ENCODE measurements around the gene RPRD1A.
"Not testable (repeated sequence)": the region's sequence is repeated elsewhere in the genome, so short reads cannot be mapped to it uniquely, and the experiment has no call there.

Gene RPRD1A

DNA sequence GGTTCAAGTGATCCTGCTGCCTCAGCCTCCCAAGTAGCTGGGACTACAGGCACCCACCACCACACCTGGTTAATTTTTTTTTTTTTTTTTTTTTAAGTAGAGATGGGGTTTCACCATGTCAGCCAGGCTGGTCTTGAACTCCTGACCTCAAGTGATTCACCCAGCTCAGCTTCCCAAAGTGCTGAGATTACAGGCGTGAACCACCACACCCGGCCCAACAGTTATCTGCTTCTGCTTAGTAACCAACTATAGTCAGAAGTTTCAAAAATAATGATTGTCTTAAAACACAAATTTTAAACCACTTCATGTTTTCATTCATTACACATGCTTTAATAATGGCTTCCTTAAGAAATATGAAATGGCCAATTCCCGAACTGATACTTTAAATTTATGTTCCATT is 43.1 kb downstream of the RPRD1A start:
- not testable (repeated sequence) for DNase-seq

DNA sequence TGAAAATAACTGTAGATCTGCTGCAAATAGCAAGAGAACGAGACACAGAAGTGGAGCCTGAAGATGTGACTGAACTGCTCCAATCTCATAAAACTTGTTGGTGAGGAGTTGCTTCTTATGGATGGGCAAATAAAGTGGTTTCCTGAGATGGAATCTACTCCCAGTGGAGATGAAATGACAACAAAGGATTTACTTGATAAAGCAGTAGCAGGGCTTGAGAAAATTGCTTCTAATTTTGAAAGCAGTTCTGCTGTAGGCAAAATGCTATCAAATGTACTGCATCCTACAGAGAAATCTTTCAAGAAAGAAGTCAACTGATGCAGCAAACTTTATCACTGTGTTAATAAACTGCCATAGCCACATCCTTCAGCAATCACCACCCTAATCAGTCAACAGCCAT is 44.0 kb downstream of the RPRD1A start:
- DNase-seq = no peak

DNA sequence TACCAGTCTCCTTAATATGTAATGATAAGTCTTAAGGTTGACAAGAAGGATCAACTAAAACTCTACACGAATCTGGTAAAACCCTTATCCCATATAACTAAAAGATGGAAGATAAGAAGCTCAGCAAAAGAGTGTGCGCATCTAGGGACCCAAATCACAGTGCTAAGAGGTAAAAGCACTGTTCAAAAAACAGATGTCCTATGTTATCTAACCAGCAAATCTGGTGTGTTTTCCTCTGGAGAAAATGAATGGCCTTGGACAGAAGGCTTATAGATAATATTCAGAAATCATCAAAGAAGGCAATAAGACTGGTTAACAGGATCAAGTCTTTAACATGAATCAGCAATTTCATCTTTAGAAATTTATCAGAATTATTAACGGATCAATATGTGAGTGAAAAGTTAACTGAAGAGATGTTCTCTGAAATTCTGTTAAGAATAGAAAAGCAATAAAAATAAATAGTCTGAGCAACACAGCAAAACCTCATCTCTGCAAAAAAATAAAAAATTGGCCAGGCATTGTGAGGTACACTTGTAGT is 47.1 kb downstream of the RPRD1A start:
- no peak for DNase-seq

DNA sequence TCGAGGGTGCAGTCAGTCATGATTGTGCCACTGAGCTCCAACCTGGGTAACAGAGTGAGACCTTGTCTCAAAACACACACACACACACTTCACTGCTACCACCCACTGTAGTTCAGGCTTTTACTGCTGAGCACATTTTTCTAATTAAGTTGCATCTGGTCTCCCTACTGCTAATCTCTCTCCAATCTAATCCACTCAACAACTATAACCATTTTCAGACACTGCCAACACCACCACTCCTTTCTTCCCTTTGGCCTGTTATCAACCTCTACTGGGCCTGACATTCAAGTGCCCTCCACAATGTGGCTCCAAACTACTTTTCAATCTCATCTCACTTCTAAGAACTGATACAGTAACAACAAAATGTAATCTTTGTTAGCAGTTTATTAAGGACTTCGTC is 50.1 kb downstream of the RPRD1A start:
- no peak for DNase-seq

DNA sequence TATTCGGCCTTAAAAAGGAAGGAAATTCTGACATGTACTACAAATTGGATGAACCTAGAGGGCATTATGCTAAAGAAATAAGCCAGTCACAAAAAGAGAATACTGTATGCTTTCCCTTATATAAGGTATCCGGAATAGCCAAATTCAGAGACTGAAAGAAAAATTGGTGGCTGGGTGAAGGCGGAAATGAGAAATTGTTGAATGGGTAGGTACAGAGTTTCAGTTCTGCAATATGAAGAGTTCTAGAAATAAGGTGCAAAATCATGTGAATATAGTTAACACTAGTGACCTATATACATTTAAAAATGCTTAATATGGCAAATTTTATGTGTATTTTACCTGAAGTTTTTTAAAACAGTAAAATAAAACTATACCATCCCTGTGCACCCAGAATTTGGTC is 51.7 kb downstream of the RPRD1A start:
- DNase-seq = no peak

DNA sequence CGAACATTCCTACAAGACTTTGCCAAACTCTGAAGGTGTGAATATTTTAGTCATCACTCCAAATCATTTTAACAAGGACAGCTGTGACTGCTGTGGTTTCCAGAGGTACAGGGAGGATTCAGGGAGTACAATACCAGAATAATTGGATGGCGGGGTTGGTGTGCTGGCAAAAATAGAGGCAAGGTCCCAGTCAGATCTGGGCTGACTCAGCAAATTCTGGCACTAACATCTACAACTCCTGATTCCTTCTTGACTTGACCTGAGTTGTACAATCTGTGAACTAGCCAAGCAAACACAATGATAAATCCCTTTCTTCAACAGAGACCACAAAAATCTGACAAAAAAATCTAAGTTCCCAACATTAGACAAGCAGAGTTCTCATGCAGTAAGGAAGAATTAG is 54.5 kb downstream of the RPRD1A start:
- no peak for DNase-seq

DNA sequence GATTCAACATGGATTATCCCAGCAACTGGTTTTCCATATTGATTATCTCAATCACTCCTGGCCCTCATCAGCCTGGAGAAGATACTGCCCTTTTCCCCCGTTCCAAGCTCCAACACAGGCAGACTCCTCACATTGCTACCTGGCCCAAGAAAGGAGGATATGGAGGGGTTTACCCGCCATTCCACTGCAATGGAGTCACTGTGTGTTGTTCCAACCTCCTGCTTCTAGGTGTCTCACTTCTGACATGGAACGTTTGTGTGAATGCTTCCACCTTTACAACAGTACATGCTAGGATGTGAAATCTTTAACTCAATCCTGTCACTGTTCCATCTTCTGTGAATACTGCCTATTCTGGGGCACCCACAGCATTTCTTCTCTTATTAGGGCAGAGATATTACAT is 58.1 kb downstream of the RPRD1A start:
- DNase-seq = no peak

DNA sequence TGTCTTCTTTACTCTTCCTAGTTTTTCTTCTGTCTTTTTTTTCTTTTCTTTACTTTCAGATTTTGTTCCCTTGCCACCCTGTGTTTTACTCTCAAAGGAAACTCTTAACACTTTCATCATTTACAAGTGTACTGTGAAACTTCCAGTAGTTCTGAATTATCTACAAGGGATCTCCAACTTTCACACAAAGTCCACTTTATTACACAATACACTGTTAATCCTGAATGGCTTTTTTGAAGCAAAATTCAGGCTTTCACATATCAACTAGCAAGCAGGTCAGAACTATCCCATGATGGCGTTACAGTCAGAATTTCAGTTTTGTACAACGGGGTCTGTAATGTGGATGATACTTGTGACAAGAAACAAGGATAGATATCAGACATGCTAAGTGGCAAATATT is 60.4 kb downstream of the RPRD1A start:
- DNase-seq = no peak

DNA sequence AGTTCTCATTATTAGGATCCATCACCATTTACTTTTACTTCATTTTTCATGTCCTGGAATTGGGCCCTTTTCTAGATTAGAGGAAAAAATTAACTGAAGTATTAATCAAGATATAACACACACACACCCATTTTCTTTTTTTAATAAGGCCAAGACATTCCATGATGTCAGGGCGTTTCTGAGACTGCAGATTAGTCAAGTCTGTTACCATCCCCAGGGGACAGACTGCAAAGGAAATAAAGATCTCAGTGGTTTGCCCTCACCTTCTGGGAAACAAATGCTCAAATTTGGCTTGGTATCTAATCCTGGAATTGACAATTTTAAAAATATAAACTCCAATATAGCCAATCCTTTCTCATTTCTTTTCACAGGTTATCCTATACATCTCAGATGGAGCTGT is 67.4 kb downstream of the RPRD1A start:
- no peak for DNase-seq

DNA sequence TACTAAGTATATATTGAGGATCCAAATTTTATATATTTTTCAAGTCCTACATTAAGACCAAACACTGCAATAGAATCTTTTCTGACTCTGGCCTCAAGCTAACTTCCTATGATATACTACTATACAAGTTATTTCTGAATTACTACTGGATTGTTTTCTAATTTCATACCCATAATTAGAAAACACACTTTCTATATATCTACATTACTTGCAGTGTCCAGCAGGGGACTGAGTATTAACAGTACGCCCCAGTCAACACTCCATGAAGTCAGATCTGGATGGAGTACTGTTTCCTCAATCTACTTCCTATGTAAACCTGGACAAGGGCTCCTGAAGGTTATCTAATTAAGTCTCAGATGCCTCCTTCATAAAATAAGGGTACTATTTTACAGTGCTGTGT is 68.4 kb downstream of the RPRD1A start:
- no peak for DNase-seq

DNA sequence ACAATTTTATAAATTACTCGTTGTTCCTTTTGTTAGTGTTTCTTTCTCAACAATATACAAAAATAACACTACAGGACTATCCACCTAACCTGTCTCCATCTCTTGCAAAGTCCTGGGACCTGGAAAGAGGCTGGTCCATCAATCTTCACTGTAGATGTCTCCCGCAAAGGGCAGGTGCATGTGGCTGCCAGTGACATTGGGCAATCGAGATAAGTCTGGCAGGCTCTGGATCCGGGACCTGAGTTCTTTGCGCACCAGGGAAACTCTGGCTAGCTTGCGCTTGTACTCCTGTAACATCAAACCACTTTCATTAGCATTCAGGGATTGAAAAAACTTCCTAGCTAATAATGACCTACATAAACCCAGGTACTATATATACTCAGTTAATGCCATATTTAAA is 74.3 kb downstream of the RPRD1A start:
- no peak for DNase-seq

DNA sequence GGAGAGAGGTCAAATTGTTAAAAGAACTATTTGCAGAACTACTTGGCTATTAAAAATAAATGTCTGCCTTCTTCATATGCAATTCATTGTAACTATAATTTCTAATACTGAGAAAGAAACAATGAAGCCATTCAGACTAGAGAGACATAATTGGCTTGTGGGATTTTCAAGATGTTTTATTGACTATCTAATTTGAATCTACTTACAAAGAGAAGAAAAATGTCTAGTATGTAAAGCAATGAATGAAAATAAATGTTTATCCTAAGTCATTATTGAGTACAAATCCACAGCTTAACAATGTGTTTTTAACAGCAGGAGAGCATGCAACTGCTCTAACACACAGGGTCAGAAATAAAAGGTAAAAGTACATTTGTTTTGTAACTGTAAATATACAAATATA is 75.7 kb downstream of the RPRD1A start:
- no peak for DNase-seq

DNA sequence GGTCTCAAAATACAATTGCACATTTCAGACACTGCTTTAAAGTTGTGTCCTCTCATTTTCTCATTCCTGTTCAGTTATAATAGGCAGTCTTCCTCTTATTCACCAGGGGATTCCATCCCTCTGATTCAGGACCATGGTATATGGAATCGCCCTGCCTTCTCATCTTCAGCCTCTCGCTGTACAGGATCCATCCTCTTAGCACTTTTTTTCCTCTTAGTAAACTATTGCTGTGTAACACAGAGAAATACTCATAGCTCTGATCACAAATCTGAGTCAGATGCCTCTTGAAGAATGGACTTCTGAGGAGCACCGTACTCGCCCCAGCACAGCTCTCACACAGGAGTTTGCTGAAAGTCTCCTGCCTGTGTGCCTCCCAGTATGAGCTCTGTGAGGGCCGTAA is 83.5 kb downstream of the RPRD1A start:
- no peak for DNase-seq

DNA sequence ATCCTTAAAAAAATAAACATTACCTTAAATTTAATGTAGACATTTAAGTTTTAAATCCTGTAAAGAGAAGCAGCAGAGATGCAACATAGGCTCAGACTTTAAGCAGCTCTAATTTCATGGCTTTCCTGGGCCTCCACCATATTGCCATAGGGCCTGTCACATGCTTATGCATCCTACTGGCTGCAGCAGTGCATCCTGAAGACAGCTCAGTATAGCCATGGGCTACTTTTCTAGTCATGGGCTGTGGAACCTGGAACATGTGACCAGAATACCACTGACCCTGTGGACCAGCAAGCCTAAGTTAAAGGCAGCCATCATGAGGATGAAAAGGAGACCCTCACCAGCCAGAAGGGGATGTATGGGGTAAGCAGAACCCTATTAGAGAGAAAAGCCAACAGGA is 84.2 kb downstream of the RPRD1A start:
- no peak for DNase-seq

DNA sequence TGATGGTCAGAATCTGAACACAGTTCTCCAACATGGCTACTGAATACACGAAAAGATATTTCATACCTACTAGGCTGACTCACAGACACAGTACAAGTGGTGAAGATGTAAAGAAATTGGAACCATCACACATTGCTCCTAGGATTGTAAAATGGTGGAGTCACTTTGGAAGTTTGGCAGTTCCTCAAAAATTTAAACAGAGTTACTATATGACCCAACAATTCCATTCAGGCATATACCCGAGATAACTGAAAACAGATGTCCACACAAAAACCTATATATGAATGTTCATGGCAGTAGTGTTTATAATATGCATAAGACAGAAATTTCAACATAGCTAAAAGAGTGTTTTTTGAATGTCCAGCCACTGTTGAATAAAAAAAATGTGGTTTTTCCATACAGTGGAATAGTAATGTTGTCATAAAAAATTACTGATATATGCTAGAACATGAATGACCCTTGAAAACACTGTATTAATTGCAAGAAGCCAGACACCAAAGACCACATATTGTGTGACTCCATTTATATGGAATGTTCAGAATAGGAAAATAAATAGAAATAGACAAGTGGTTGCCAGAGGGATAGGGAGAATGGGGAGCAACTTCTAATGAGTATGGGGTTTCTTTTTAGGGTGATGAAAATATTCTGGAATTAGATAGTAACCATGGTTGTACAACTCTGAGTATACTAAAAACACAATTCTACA is 84.8 kb downstream of the RPRD1A start:
- no peak for DNase-seq

DNA sequence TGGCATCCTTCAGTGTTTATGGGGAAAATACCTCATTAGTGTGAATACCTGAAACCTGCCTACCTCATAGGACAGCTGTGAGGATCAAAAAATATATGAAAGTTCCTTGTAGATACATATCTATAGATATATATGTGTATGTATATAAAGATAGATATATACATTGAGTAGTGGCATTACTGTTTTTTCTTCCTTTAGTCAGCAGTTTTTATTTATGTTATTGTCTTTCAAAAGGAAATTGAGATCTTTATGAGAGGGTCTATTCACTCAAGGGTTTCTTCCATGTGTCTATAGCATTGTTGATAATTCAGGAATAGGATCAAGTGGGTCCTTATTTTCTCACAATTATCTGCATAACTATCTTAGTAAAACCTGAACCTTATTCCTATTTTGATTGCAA is 88.2 kb downstream of the RPRD1A start:
- no peak for DNase-seq

DNA sequence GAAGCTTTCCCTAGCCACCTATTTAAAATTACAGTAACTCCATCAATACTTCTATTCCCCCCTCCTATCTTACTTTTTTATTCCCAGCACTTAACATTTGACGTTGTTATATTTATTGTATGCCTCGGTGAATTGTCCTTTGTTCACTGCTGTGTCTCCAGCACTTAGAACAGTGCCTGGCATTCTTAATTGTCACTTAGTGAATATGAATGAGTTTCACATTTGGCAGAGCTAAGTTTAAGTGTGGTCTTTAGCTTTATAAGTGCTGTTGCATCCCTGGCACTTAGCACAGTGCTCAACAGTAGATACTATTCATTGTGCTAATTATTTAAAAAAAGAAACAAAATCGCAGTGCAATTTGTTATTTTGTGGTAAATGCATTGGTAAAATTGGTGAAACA is 93.2 kb downstream of the RPRD1A start:
- peak; percentile 54 for DNase-seq

DNA sequence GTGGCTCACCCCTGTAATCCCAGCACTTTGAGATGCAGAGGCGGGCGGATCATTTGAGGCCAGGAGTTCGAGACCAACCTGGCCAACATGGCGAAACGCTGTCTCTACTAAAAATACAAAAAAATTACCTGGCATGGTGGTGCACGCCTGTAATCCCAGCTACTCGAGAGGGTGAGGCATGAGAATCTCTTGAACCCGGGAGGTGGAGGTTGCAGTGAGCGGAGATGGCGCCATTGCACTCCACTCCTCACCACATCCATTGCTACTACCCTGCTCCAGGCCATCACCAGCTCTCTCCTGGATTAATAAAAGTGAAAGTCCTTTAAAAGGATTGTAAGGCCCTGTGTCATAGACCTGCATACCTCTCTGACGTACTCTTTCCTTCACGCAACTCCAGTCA is 93.7 kb downstream of the RPRD1A start:
- DNase-seq = no peak

DNA sequence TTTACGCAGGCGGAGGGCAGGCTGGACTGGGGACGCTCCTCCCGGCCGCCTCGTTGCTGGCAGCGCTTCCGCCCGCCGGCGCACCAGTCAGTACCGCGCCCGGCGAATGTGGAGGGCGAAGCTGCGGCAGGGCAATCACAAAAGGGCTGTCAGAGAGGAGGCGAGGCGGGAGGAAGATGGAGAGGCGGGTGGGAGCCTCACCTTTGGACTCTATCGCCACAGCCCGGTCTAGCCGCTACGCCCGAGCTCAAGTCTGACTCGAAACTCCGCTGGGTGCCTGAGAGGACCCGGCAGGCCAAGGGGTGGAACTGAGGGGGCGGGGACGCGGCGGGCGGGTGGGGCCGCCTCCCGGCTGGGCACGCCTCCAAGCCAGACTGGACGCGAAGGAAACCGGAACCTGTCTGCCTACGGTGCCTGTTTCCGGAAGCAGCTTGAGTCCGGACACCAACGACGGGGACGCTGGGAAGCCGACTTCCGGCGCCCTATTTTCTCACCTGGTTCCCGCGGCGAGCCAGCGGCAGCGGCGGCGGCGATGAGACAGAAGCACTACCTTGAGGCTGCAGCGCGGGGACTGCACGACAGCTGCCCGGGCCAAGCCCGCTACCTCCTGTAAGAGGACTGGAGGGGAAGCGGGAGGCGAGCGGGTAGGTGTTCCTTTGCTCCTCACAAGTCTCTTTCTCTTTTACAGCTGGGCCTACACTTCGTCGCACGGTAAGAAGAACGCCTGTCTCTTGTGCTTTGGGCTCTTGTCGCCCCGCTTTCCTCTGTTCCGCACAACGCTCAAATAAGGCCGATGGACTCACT is 95.0 kb downstream of the RPRD1A start, which contains the start of gene RMP24:
TSS of gene RMP24 (plus strand) at position 483 of the 804 bp plus-strand sequence.
- peak; percentile 99 for DNase-seq

DNA sequence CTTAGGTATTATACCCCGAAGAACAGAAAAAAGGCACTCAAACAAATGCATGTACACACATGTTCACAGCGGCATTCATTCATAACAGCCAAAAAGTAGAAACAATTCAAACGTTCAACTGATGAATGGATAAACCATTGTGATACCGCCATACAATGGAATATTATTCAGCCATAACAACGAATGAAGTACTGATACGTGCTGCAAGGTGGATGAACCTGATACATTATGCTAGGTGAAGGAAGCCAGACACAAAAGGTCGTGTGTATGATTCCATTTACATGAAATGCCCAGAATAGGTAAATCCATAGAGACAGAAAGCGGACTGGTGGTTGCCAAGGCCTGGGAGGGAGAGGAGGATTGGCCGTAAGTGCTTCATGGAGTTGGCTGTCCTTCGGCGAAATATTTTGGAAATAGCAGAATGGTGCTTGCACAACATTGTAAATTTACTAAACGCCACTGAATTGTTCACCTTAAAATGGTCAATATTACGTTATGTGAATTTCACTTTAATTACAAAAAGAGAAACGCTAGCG is 95.6 kb downstream of the RPRD1A start:
- no peak for DNase-seq

DNA sequence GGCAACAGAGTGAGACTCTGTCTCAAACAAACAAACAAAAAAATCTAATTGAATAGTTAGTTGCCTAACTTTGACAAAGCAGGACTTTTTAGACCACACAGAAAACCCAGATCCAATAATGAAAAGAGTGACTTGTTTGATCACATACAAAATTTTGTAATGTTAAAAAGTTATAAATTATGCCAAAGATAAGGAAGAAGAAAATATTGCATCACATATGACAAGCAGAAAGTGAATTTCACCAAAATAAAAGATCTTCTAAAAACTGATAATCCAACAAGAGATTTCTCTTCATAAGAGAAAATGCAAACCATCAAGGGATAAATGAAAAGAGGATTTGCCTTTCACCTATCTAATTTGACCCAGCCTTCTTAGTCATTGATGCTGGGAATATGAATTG is 97.7 kb downstream of the RPRD1A start:
- DNase-seq = no peak

DNA sequence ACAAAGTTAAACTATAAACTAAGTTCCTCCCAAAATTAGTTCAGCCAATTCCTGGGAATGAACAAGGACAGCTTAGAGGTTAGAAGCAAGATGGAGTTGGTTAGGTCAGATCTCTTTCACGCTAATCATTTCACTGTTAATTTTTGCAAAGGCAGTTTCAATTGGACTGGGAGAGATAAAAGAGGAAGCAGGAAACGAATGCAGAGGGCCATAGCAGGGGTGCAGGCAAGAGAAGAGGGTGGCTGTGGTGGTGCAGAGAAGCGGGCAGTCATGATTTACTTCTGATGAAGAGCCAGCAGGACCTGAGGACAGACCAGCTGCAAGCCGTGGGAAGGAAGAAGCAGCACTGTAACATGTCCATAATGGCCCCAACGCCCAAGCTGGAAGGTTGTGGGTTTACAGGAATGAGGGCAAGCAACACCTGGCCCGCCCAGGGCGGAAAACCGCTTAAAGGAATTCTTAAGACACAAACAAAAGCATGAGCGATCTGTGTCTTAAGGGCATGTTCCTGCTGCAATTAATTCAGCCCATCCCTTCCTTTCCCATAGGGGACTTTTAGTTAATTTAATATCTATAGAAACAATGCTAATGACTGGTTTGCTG is 99.0 kb downstream of the RPRD1A start:
- DNase-seq = no peak

DNA sequence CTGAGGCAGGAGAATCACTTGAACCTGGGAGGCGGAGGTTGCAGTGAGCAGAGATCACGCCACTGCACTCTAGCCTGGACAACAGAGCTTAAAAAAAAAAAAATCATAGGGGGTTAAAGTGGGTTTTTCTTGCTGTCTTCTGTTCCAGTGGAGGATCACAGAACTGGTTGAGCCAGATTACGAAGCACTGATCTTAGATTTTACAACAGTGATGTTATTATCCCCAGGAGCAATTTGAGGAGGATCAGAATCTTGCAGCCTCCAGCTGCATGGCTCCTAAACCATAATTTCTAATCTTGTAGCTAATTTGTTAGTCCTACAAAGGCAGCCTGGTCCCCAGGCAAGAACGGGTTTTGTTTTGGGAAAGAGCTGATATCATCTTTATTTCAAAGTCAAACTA is 99.5 kb downstream of the RPRD1A start:
- not testable (repeated sequence) for DNase-seq

DNA sequence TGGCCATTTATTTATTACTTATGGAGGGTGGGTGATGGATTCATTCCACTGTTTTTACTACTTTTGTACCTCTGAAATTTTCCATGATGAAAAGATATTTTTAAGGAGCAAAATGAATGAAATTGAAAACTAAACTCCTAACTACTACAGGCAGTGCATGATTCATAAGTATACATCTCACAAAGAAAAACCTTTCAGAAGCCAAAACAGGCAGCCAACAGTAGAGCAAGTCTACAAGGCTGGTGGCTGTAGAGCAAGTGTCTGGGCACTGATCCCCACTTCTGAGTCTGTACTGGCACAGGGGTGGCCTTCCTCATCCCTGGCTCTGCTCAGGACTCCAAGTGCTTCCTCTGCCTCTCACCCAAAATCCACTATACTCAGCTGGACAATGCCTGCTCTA is 103.0 kb downstream of the RPRD1A start:
- no peak for DNase-seq
